H1 (cell line): ENCODE data around the gene CRHR1. TPM values are rescaled to one million over a fixed set of nuclear protein-coding genes. Genes with fewer than 3 reads are reported as not detected.

ENCODE experiments used
- CTCF ChIA-PET: fragments of 300-600 bp; sonication (Branson Sonifier 250); formaldehyde crosslinking; loops from one replicate; lab custom pipeline; 2021; ENCODE audit not compliant: partially characterized antibody; lab: Charles Lee
- POLR2A ChIA-PET: fragments of 300-600 bp; sonication (Branson Sonifier 250); formaldehyde crosslinking; loops from one replicate; lab custom pipeline; 2021; ENCODE audit warnings: inconsistent platforms; ENCODE audit not compliant: partially characterized antibody; lab: Charles Lee
- DNase-seq, 2 experiments: peaks; one replicate each; pipeline versions ENCODE4 v3.0.0 to v3.0.0-alpha.2; 2010 to 2022; ENCODE audit warnings: low spot score in 2 of 2, low read depth in 1 of 2, mixed read lengths in 1 of 2
- FAIRE-seq: peaks from 2 replicates; lab custom pipeline; 2011; peaks lifted over from hg19 to GRCh38; lab: Jason Lieb, UNC
- H2AFZ ChIP-seq: 2 replicates; pipeline ENCODE4 v1.8.1; 2012; ENCODE audit warnings: low read length, inconsistent platforms
- H2AK5ac ChIP-seq: 2 replicates; pipeline ENCODE4 v1.6.1; 2013; ENCODE audit warnings: low read depth, low read length
- H2BK120ac ChIP-seq: replicated peaks from 2 replicates; pipeline ENCODE3; 2013; ENCODE audit warnings: low read depth, low read length, inconsistent platforms
- H2BK12ac ChIP-seq: 2 replicates; pipeline ENCODE4 v1.6.1; 2013; ENCODE audit warnings: low read depth, low read length
- H2BK15ac ChIP-seq: 2 replicates; pipeline ENCODE4 v1.6.1; 2013; ENCODE audit warnings: low read length
- H2BK20ac ChIP-seq: 2 replicates; pipeline ENCODE4 v1.6.1; 2013; ENCODE audit warnings: low read length
- H2BK5ac ChIP-seq: 2 replicates; pipeline ENCODE4 v1.6.1; 2013; ENCODE audit warnings: low read depth, low read length
- H3K14ac ChIP-seq: 2 replicates; pipeline ENCODE4 v1.6.1; 2013; ENCODE audit warnings: inconsistent platforms; ENCODE audit not compliant: insufficient read length
- H3K18ac ChIP-seq: 2 replicates; pipeline ENCODE4 v1.6.1; 2013; ENCODE audit warnings: low read length; ENCODE audit errors: extremely low read depth
- H3K23ac ChIP-seq: 2 replicates; pipeline ENCODE4 v1.6.1; 2013; ENCODE audit warnings: inconsistent platforms; ENCODE audit not compliant: insufficient read length
- H3K23me2 ChIP-seq: 2 replicates; pipeline ENCODE4 v1.6.1; 2013; ENCODE audit warnings: low read depth, low read length
- H3K27ac ChIP-seq: 2 replicates; pipeline ENCODE4 v1.6.1; 2011; ENCODE audit warnings: low read depth, low read length, inconsistent platforms
- H3K27me3 ChIP-seq, 4 experiments: replicated peaks in 1 of 4; 1 replicate in 1 of 4; 2 replicates in 3 of 4; pipeline versions ENCODE4 v1.6.1 to v1.8.1; 2011 to 2013; ENCODE audit warnings: low read length in 3 of 4, mild to moderate bottlenecking in 3 of 4, inconsistent platforms in 2 of 4, mixed read lengths in 2 of 4, moderate library complexity in 1 of 4; ENCODE audit not compliant: control insufficient read depth in 3 of 4, insufficient read depth in 3 of 4; ENCODE audit errors: extremely low read depth in 1 of 4
- H3K36me3 ChIP-seq, 4 experiments: 2 replicates each; pipeline versions ENCODE4 v1.6.1 to v1.8.1; 2011 to 2013; ENCODE audit warnings: mild to moderate bottlenecking in 4 of 4, low read length in 3 of 4, moderate library complexity in 2 of 4, control low read depth in 1 of 4, inconsistent platforms in 1 of 4; ENCODE audit not compliant: insufficient read depth in 4 of 4, control insufficient read depth in 2 of 4
- H3K4ac ChIP-seq: replicated peaks from 2 replicates; pipeline ENCODE3; 2013; ENCODE audit warnings: low read length, low read depth, mixed read lengths, inconsistent platforms; ENCODE audit not compliant: insufficient read length
- H3K4me1 ChIP-seq, 4 experiments: replicated peaks in 1 of 4; 1 replicate in 1 of 4; 2 replicates in 3 of 4; pipeline versions ENCODE4 v1.6.1 to v1.8.1; 2011 to 2013; ENCODE audit warnings: low read length in 3 of 4, inconsistent platforms in 2 of 4, mixed read lengths in 1 of 4; ENCODE audit not compliant: insufficient read depth in 4 of 4, control insufficient read depth in 3 of 4
- H3K4me2 ChIP-seq, 2 experiments: 2 replicates each; pipeline versions ENCODE4 v1.6.1 to v1.8.1; 2011 to 2013; ENCODE audit warnings: low read depth in 2 of 2, low read length in 2 of 2, control low read depth in 1 of 2, inconsistent platforms in 1 of 2, mild to moderate bottlenecking in 1 of 2; ENCODE audit not compliant: insufficient read depth in 1 of 2
- H3K4me3 ChIP-seq, 4 experiments: fragments of 200-600, 300-600 bp in 1 of 4; sonication (generic), shearing (Covaris generic), sonication (Bioruptor Twin) in 1 of 4; 2 replicates each; pipeline versions ENCODE4 v1.5.1 to v1.8.1; 2011 to 2016; ENCODE audit warnings: low read length in 4 of 4, low read depth in 3 of 4, control low read depth in 2 of 4, inconsistent platforms in 2 of 4, mild to moderate bottlenecking in 2 of 4, mixed read lengths in 1 of 4, moderate library complexity in 1 of 4; ENCODE audit not compliant: insufficient read depth in 2 of 4; ENCODE audit errors: extremely low read depth in 1 of 4
- H3K56ac ChIP-seq: replicated peaks from 2 replicates; pipeline ENCODE3; 2013; ENCODE audit warnings: low read depth, mild to moderate bottlenecking, mixed read lengths, low read length, inconsistent platforms; ENCODE audit not compliant: insufficient read length
- H3K79me1 ChIP-seq: 2 replicates; pipeline ENCODE4 v1.6.1; 2013; ENCODE audit warnings: low read depth, low read length, control low read depth
- H3K79me2 ChIP-seq, 2 experiments: 2 replicates each; pipeline versions ENCODE4 v1.6.1 to v1.8.1; 2012 to 2013; ENCODE audit warnings: low read length in 2 of 2, mild to moderate bottlenecking in 2 of 2, inconsistent platforms in 1 of 2; ENCODE audit not compliant: insufficient read depth in 2 of 2, control insufficient read depth in 1 of 2
- H3K9ac ChIP-seq, 4 experiments: replicated peaks in 1 of 4; 1 replicate in 1 of 4; 2 replicates in 3 of 4; pipeline versions ENCODE4 v1.6.1 to v1.8.1; 2011 to 2013; ENCODE audit warnings: low read depth in 3 of 4, low read length in 3 of 4, control low read depth in 2 of 4, mild to moderate bottlenecking in 2 of 4, moderate library complexity in 2 of 4, inconsistent platforms in 1 of 4; ENCODE audit errors: extremely low read depth in 1 of 4
- H3K9me3 ChIP-seq, 2 experiments: 2 replicates each; pipeline versions ENCODE4 v1.6.1 to v1.8.1; 2012 to 2013; ENCODE audit warnings: mild to moderate bottlenecking in 2 of 2, moderate library complexity in 2 of 2, control low read depth in 1 of 2, inconsistent platforms in 1 of 2, low read depth in 1 of 2, low read length in 1 of 2, mixed read lengths in 1 of 2; ENCODE audit not compliant: insufficient read depth in 2 of 2
- H4K20me1 ChIP-seq, 2 experiments: replicated peaks in 1 of 2; 2 replicates each; pipeline versions ENCODE3 to v1.8.1; 2011 to 2013; ENCODE audit warnings: inconsistent platforms in 2 of 2, low read length in 2 of 2, mild to moderate bottlenecking in 1 of 2; ENCODE audit not compliant: insufficient read depth in 2 of 2, control insufficient read depth in 1 of 2
- H4K5ac ChIP-seq: 2 replicates; pipeline ENCODE4 v1.6.1; 2013; ENCODE audit warnings: low read length, low read depth, mixed read lengths, inconsistent platforms; ENCODE audit not compliant: insufficient read length
- H4K8ac ChIP-seq: 2 replicates; pipeline ENCODE4 v1.8.0; 2013; ENCODE audit warnings: mild to moderate bottlenecking, moderate library complexity, low read length, inconsistent platforms; ENCODE audit not compliant: insufficient read depth; ENCODE audit errors: extremely low read depth
- H4K91ac ChIP-seq: replicated peaks from 2 replicates; pipeline ENCODE3; 2013; ENCODE audit warnings: low read length, mixed read lengths, inconsistent platforms; ENCODE audit not compliant: insufficient read length
- CHD1 ChIP-seq: IDR thresholded peaks from 2 replicates; pipeline ENCODE4 v1.6.1; 2012; ENCODE audit warnings: low read depth, low read length, improper control_type of control experiment
- POLR2AphosphoS5 ChIP-seq: IDR thresholded peaks from 2 replicates; pipeline ENCODE4 v1.6.1; 2011; ENCODE audit warnings: low read depth, low read length
- RNF2 ChIP-seq: fragments of 200-900, 300-1000 bp; sonication (generic); IDR thresholded peaks from 2 replicates; pipeline ENCODE4 v1.7.1; 2016; ENCODE audit warnings: borderline replicate concordance, low read depth, mild to moderate bottlenecking, antibody characterized with exemption, low read length; ENCODE audit not compliant: poor library complexity, severe bottlenecking; ENCODE audit errors: missing control alignments
- SAP30 ChIP-seq: fragments of 300-600 bp; sonication (generic); IDR thresholded peaks from 2 replicates; pipeline ENCODE4 v1.7.1; 2012; ENCODE audit warnings: low read length, moderate library complexity, mild to moderate bottlenecking, inconsistent platforms; ENCODE audit not compliant: insufficient read depth, insufficient replicate concordance
- SIRT6 ChIP-seq: IDR thresholded peaks from one replicate; pipeline ENCODE4 v1.7.1; 2012; ENCODE audit warnings: low read length, inconsistent platforms
- WGBS, 2 experiments: shearing (Covaris generic) in 1 of 2; methylation state at CpG; one replicate each; pipeline versions ENCODE4 v1.1.6 to v1.1.7; 2013 to 2015; ENCODE audit warnings: low lambda C conversion rate in 2 of 2, mixed read lengths in 2 of 2, inconsistent platforms in 1 of 2, low coverage in 1 of 2, missing lambda C conversion rate in 1 of 2; ENCODE audit not compliant: insufficient replicate concordance in 2 of 2, insufficient coverage in 1 of 2, insufficient read length in 1 of 2; ENCODE audit errors: extremely low coverage in 1 of 2, missing lambda C conversion rate in 1 of 2; 5-methylcytosine and 5-hydroxymethylcytosine counted together
- polyA plus RNA-seq, 7 experiments: library from polyadenylated mRNA; depleted of rRNA in 3 of 7; stranded (reverse) in 5 of 7; unstranded in 2 of 7; fragments of >200 nt in 5 of 7; fragments of 200-250 nt in 2 of 7; gene quantifications; 1 replicate in 5 of 7; 2 replicates in 1 of 7; 4 replicates in 1 of 7; pipeline versions ENCODE4 v1.2.1 to v1.2.3, GENCODE V29; 2011 to 2013; ENCODE audit warnings: missing spikeins in 2 of 7, mixed read lengths in 2 of 7
- total RNA-seq: library from RNA; stranded (reverse); fragmentation: NEBNext Ultra II Directional; extraction: Animal tissue kit (Norgen Biotek cat#: 25700); gene quantifications from 2 replicates; pipeline ENCODE4 v1.2.1, GENCODE V29; 2021
- TF ChIP-seq, protein P1 (sequence below): IDR thresholded peaks from 2 replicates; pipeline ENCODE4 v1.6.1; 2011; ENCODE audit warnings: low read depth, mild to moderate bottlenecking, low read length; ENCODE audit not compliant: insufficient read depth

The CRHR1 gene
- total and polyA plus RNA-seq, 2 of the 8 experiments (the other 6 are each of a cell fraction or from before 2014, with no cell fraction given): 0.56 to 1.7 TPM

DNA sequence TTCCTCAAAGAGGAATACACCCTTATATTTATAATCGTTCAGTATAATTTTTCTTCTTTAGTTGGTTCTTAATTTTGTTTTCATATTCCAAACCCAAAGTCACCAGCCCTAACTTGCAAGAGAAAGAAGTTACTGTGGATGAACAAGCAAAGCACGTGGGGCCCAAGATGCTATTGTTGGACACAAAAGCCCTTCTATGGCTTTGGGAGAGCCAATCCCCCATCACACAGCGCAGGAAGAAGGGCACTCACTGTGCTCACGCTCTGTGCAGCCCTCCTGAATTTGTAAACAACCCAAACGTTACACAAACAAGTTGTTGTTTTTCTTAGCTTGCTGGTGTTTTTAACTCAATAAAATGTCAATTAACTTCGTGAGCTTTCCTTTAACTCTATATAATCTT, 83.1 kb downstream of the CRHR1 start:
- 90% methylated on average over 6 of the region's 6 CpGs; no CpG with 5 or more reads in 1 of the 2 experiments for WGBS, 2 experiments
- H3K14ac ChIP-seq: no peak overlapping the region
- H3K23ac ChIP-seq: no peak overlapping the region
- no peak overlapping the region for H2AFZ ChIP-seq
- 0 out of 2 replicates have a peak, but pooled peaks cover 1% of the 10 kb centered on the region for H3K23me2 ChIP-seq
- no peak overlapping the region for H2BK5ac ChIP-seq
- H2AK5ac ChIP-seq: no peak overlapping the region
- no peak overlapping the region for H4K5ac ChIP-seq
- no peak for DNase-seq
- H2BK20ac ChIP-seq: no peak overlapping the region
- H3K27ac ChIP-seq: no peak overlapping the region
- TF ChIP-seq SAP30 (no peak), POLR2AphosphoS5 (no peak), SIRT6 (no peak), CHD1 (no peak), RNF2 (no peak)
- TF ChIP-seq, protein P1, sequence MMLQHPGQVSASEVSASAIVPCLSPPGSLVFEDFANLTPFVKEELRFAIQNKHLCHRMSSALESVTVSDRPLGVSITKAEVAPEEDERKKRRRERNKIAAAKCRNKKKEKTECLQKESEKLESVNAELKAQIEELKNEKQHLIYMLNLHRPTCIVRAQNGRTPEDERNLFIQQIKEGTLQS: no peak
- H2BK12ac ChIP-seq: no peak overlapping the region
- H3K36me3 ChIP-seq: no peaks in the 10 kb centered on the region
- POLR2A ChIA-PET: interaction anchor here (1.2 kb wide), 1 partner anchor 27 kb away, joined by 4 read pairs; the partner anchor contains the start of gene MAPT
- no peaks in the 10 kb centered on the region for H3K9me3 ChIP-seq
- H3K56ac ChIP-seq: no peak overlapping the region
- H3K27me3 ChIP-seq: no peaks in the 10 kb centered on the region; a peak in 2 of 7 replicates
- H4K20me1 ChIP-seq: no peaks in the 10 kb centered on the region
- H3K4me1 ChIP-seq: peaks cover 0 to 5% (median 2%) of the 10 kb centered on the region in 4 experiments; a peak in 2 of 7 replicates
- H3K79me1 ChIP-seq: no peaks in the 10 kb centered on the region
- no peak overlapping the region for H3K4ac ChIP-seq
- no peak overlapping the region for H4K91ac ChIP-seq
- no peaks in the 10 kb centered on the region for H3K79me2 ChIP-seq
- FAIRE-seq: no peak
- no peak overlapping the region for H2BK15ac ChIP-seq
- no peak overlapping the region for H3K9ac ChIP-seq
- CTCF ChIA-PET: interaction anchor here (0.8 to 1.6 kb wide), 4 partner anchors 15 to 56 kb away, joined by 3 to 5 read pairs (median 3); no protein-coding TSS in a partner anchor
- H4K8ac ChIP-seq: no peak overlapping the region
- H3K18ac ChIP-seq: no peak overlapping the region
- no peak overlapping the region for H3K4me2 ChIP-seq
- no peak overlapping the region for H3K4me3 ChIP-seq
- no peak overlapping the region for H2BK120ac ChIP-seq
